ENCODE measurements around the gene FAM3D.
A peak's percentile ranks its signal among the peaks of the same experiment; 100 is the strongest.

FAM3D gene

DNA sequence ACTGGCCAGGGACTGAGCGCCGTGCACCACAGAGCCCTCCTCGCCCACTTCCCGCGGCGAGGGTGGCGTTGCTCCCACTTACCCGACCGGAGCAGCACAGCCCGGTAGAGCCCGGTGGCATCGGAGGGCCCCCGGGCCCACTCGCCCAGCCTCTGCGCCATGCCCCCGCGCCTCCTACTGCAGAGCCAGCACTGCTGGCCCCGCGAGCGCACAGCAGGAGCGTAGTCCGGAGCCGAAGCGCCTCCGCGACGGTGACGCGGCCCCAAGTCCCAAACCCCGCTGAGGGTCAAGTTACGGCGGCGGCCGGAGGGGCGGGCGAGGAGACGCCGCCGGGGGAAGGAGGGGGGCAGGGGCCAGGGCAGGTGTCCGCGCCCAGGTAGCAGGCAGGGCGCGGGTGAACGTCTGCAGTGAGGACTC, 79.8 kb downstream of the FAM3D start:
- no peaks in the 10 kb centered on the region for H3K36me3 ChIP-seq (ENCODE audit: control insufficient read depth, insufficient read depth, low read length)
- no peaks in the 10 kb centered on the region; the same call in none of the 2 replicates for H3K27me3 ChIP-seq (replicated peaks; ENCODE audit: control insufficient read depth, insufficient read depth, low read length)
- H3K4me3 ChIP-seq (replicated peaks; ENCODE audit: low read depth, low read length): no peak overlapping the region
- TF ChIP-seq, protein P1, sequence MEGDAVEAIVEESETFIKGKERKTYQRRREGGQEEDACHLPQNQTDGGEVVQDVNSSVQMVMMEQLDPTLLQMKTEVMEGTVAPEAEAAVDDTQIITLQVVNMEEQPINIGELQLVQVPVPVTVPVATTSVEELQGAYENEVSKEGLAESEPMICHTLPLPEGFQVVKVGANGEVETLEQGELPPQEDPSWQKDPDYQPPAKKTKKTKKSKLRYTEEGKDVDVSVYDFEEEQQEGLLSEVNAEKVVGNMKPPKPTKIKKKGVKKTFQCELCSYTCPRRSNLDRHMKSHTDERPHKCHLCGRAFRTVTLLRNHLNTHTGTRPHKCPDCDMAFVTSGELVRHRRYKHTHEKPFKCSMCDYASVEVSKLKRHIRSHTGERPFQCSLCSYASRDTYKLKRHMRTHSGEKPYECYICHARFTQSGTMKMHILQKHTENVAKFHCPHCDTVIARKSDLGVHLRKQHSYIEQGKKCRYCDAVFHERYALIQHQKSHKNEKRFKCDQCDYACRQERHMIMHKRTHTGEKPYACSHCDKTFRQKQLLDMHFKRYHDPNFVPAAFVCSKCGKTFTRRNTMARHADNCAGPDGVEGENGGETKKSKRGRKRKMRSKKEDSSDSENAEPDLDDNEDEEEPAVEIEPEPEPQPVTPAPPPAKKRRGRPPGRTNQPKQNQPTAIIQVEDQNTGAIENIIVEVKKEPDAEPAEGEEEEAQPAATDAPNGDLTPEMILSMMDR (IDR thresholded peaks at IDR 0.05; ENCODE audit: insufficient read depth, low read length, poor library complexity, severe bottlenecking): no peak
- no peak for DNase-seq (ENCODE audit: extremely low read depth, insufficient read length)

DNA sequence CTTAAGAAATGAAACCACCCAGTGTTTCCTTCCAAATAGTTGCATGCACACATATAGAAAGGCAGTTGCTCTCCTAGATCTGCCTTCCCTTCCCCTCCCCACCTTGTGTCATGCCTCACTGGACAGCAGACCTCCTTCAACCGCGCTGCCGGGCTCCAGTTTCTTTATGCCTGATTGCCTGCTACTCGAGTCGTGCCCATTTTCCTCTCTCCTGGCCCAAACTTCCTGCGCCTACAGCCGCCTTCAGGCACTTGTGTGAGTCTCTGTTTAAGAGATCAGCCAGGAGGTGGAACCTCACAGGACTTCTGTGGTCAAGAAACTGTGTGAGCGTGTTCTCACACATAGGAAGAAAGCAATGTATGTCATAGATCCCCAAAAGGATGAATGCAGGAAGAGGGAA, 80.6 kb downstream of the FAM3D start:
- Histone ChIP-seq H3K4me3 (replicated peaks; ENCODE audit: low read depth, low read length) (no peak overlapping the region), H3K36me3 (ENCODE audit: control insufficient read depth, insufficient read depth, low read length) (no peaks in the 10 kb centered on the region), H3K27me3 (replicated peaks; ENCODE audit: control insufficient read depth, insufficient read depth, low read length) (no peaks in the 10 kb centered on the region; the same call in none of the 2 replicates)
- DNase-seq (ENCODE audit: extremely low read depth, insufficient read length): no peak
- TF ChIP-seq, protein P1 (IDR thresholded peaks at IDR 0.05; ENCODE audit: insufficient read depth, low read length, poor library complexity, severe bottlenecking): no peak

DNA sequence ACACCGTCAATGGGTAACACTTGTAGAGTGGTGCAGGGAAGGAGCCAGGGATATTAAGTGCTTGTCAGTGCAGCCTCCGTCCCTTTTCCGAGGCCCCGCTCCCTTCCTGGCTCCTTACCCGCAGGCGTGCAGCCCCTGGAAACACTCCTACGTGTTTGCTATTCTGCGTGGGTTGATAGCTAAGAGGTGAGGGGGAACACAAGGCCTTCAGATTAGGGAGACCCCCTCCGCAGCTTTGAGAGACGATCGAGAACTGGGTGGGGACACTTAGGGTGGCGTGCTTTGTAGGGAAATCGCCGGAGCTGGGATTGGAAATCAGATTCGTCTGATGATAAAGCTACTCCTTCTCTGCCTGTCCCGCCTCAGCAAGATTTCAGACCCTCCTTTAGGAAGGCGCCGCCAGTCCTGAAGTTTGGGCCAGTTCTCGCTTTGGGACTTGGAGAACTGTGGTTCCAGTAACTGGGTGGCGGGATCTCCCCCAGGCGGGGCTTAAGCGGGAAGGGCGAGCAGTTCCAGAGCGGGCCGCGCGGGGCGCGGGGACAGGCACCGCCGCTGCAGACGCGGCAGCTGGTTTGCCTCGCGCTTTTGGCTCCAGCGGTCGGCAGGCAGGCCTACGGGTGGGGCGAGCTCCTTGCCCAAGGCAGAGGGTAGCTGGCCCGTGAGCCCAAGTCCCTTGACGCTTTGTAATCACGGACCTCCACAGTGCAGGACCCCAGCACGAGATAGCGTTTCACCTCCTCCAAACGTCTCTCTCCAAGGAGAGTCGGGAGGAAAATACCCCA, 81.4 kb downstream of the FAM3D start:
- TF ChIP-seq, protein P1 (IDR thresholded peaks at IDR 0.05; ENCODE audit: insufficient read depth, low read length, poor library complexity, severe bottlenecking): peak; percentile 59
- DNase-seq (ENCODE audit: extremely low read depth, insufficient read length): peak; percentile 78
- Histone ChIP-seq H3K36me3 (ENCODE audit: control insufficient read depth, insufficient read depth, low read length) (no peaks in the 10 kb centered on the region), H3K4me3 (replicated peaks; ENCODE audit: low read depth, low read length) (peak overlapping the region; percentile 14), H3K27me3 (replicated peaks; ENCODE audit: control insufficient read depth, insufficient read depth, low read length) (no peaks in the 10 kb centered on the region; the same call in none of the 2 replicates)

DNA sequence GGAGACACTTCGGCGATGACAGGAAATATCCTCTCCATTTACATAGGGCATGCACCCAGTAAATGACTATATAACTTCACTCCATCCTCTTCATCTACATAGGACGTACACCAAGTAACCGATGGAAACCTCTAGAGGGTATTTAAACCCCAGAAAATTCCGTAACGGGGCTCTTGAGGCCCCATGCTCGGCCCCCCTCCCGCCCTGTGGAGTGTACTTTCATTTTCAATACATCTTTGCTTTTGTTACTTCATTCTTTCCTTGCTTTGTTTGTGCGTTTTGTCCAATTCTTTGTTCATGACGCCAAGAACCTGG, 81.9 kb downstream of the FAM3D start:
- no peak for DNase-seq (ENCODE audit: extremely low read depth, insufficient read length)
- TF ChIP-seq, protein P1 (IDR thresholded peaks at IDR 0.05; ENCODE audit: insufficient read depth, low read length, poor library complexity, severe bottlenecking): no peak
- Histone ChIP-seq H3K36me3 (ENCODE audit: control insufficient read depth, insufficient read depth, low read length) (no peaks in the 10 kb centered on the region), H3K4me3 (replicated peaks; ENCODE audit: low read depth, low read length) (no peak overlapping the region), H3K27me3 (replicated peaks; ENCODE audit: control insufficient read depth, insufficient read depth, low read length) (no peaks in the 10 kb centered on the region; the same call in none of the 2 replicates)

Data from GM06990 (cell line).